ENCODE data around the gene ADAMTS6. TPM values are rescaled to one million over a fixed set of nuclear protein-coding genes. Genes with fewer than 3 reads are reported as not detected.
"Not testable (repeated sequence)": the region's sequence is repeated elsewhere in the genome, so short reads cannot be mapped to it uniquely, and the experiment has no call there.

ADAMTS6 gene
- total RNA-seq, 1 donor from 2014 or later: 7.1 TPM

GRCh38 chr5:65382582-65382981 is 99.1 kb downstream of the ADAMTS6 start:
- Mint-ChIP-seq H3K36me3 (ENCODE audit: low read depth) (no peaks in the 10 kb centered on the region), H3K9me3 (peaks cover 3% of the 10 kb centered on the region), H3K4me1 (no peaks in the 10 kb centered on the region), H3K27ac (ENCODE audit: unreplicated experiment) (no peak overlapping the region), H3K4me3 (no peak overlapping the region), H3K27me3 (ENCODE audit: low read depth) (no peaks in the 10 kb centered on the region)
- no peak for DNase-seq (ENCODE audit: low read depth, low spot score)
- no peak for TF ChIP-seq CTCF (conservative IDR thresholded peaks at IDR 0.05)

- H3K4me3 Mint-ChIP-seq; DNase-seq (ENCODE audit: low read depth, low spot score); H3K36me3 Mint-ChIP-seq (ENCODE audit: low read depth); H3K27me3 Mint-ChIP-seq (ENCODE audit: low read depth); H3K9me3 Mint-ChIP-seq; H3K4me1 Mint-ChIP-seq: not testable (repeated sequence)
- H3K27ac Mint-ChIP-seq (ENCODE audit: unreplicated experiment): peak overlapping the region; percentile 35
These were observed 111.2 kb downstream of the ADAMTS6 start for GRCh38 chr5:65370505-65370904.

- TF ChIP-seq CTCF (conservative IDR thresholded peaks at IDR 0.05): no peak
- Mint-ChIP-seq H3K4me3 (no peak overlapping the region), H3K27me3 (ENCODE audit: low read depth) (no peaks in the 10 kb centered on the region), H3K27ac (ENCODE audit: unreplicated experiment) (no peak overlapping the region), H3K36me3 (ENCODE audit: low read depth) (no peaks in the 10 kb centered on the region), H3K9me3 (peaks cover 1% of the 10 kb centered on the region), H3K4me1 (peaks cover 13% of the 10 kb centered on the region)
- DNase-seq (ENCODE audit: low read depth, low spot score): no peak
These were observed 115.1 kb downstream of the ADAMTS6 start for GRCh38 chr5:65366655-65367054.

GRCh38 chr5:65364907-65365306 is 116.8 kb downstream of the ADAMTS6 start:
- TF ChIP-seq CTCF (conservative IDR thresholded peaks at IDR 0.05): no peak
- no peaks in the 10 kb centered on the region for H3K36me3 Mint-ChIP-seq (ENCODE audit: low read depth)
- peaks cover 13% of the 10 kb centered on the region for H3K4me1 Mint-ChIP-seq
- H3K27ac Mint-ChIP-seq (ENCODE audit: unreplicated experiment): peak overlapping the region; percentile 86
- no peaks in the 10 kb centered on the region for H3K9me3 Mint-ChIP-seq
- no peak for DNase-seq (ENCODE audit: low read depth, low spot score)
- no peak overlapping the region for H3K4me3 Mint-ChIP-seq
- no peaks in the 10 kb centered on the region for H3K27me3 Mint-ChIP-seq (ENCODE audit: low read depth)

GRCh38 chr5:65363499-65363898 is 118.2 kb downstream of the ADAMTS6 start:
- Mint-ChIP-seq H3K27ac (ENCODE audit: unreplicated experiment) (no peak overlapping the region), H3K36me3 (ENCODE audit: low read depth) (no peaks in the 10 kb centered on the region), H3K9me3 (no peaks in the 10 kb centered on the region), H3K4me3 (no peak overlapping the region), H3K4me1 (peaks cover 13% of the 10 kb centered on the region), H3K27me3 (ENCODE audit: low read depth) (no peaks in the 10 kb centered on the region)
- DNase-seq (ENCODE audit: low read depth, low spot score): no peak
- no peak for TF ChIP-seq CTCF (conservative IDR thresholded peaks at IDR 0.05)

- H3K27ac Mint-ChIP-seq (ENCODE audit: unreplicated experiment): no peak overlapping the region
- no peak for TF ChIP-seq CTCF (conservative IDR thresholded peaks at IDR 0.05)
- no peak overlapping the region for H3K4me3 Mint-ChIP-seq
- H3K4me1 Mint-ChIP-seq: peaks cover 12% of the 10 kb centered on the region
- DNase-seq (ENCODE audit: low read depth, low spot score): no peak
- H3K27me3 Mint-ChIP-seq (ENCODE audit: low read depth): no peaks in the 10 kb centered on the region
- no peaks in the 10 kb centered on the region for H3K9me3 Mint-ChIP-seq
- no peaks in the 10 kb centered on the region for H3K36me3 Mint-ChIP-seq (ENCODE audit: low read depth)
These were observed 121.7 kb downstream of the ADAMTS6 start for GRCh38 chr5:65359981-65360380.

Data from neural crest cell (in vitro differentiated cells).